NCI-H345 treated with DMSO at 0.1 percent for 48 hours (cell line): ENCODE data around the gene ANKLE1.
A peak's percentile ranks its signal among the peaks of the same experiment; 100 is the strongest.

Experiments used
- DNase-seq: peaks from one replicate; lab custom pipeline; 2025; ENCODE audit not compliant: unreplicated experiment; lab: John Stamatoyannopoulos, UW

Gene ANKLE1

GRCh38 chr19:17305216-17305516 is 23.5 kb downstream of the ANKLE1 start:
- no peak for DNase-seq

- DNase-seq = peak; percentile 96
These were observed 24.0 kb downstream of the ANKLE1 start, which contains the start of gene MRPL34 for GRCh38 chr19:17305517-17306284. Gene MRPL34, plus strand, starts transcription at chr19:17305872. Its CDS starts 21 bp downstream, at chr19:17305893.

GRCh38 chr19:17306285-17306714 is 24.6 kb downstream of the ANKLE1 start:
- DNase-seq = no peak

- no peak for DNase-seq
These were observed 26.2 kb downstream of the ANKLE1 start for GRCh38 chr19:17307876-17308377.

GRCh38 chr19:17309198-17309964 is 27.7 kb downstream of the ANKLE1 start, which contains the start of gene DDA1:
Gene DDA1, plus strand, starts transcription at chr19:17309563. Its CDS starts 92 bp downstream, at chr19:17309655.
- peak; percentile 93 for DNase-seq

DNA sequence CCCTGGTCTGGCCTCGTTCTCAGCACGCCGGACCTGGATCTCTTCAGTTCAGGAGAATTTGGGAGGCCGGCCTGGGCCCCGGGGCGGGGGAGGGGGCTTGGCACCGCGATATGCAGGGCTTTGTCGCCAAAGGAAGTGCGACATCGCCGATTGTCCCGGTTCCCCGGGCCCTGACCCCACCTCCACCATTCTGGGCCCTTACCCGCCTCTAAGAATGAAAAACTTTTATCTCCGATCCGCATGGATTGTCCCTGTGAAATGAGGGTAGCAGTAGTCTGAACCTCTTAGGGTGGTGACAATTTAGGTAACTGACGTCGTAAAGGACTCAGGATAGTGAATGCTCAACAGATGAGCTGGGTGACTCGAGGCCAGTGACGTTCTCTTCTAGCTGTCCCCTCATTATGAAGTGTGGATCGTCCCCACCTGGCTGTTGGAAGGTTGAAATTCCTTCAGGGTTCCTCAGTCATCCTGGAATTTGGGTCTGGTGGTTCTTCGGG is 28.3 kb downstream of the ANKLE1 start:
- DNase-seq = no peak

- DNase-seq = no peak
These were observed 29.9 kb downstream of the ANKLE1 start for GRCh38 chr19:17311455-17312188.

- no peak for DNase-seq
These were observed 30.8 kb downstream of the ANKLE1 start for GRCh38 chr19:17312189-17313113.

- DNase-seq = no peak
These were observed 32.4 kb downstream of the ANKLE1 start for GRCh38 chr19:17314007-17314593.

DNA sequence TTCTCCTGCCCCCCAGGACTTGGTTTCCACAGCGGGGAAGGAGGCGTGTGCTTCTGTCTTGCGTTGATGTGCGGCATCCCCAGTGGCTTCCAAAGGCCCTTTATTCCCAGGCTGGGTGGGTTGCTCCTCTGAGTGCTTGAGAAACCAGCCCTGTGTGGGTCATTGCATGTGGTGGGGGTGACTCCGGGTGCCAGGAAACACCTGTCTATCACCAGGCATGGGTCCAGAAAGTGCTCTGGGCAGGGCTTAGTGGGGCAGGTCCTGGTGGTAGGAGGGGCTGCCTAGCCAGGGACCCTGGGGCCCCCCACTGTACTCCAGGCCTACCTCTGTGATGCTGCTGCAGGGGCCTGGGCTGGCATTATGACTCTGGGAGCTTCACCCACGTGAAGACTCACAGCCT is 37.3 kb downstream of the ANKLE1 start:
- no peak for DNase-seq

DNA sequence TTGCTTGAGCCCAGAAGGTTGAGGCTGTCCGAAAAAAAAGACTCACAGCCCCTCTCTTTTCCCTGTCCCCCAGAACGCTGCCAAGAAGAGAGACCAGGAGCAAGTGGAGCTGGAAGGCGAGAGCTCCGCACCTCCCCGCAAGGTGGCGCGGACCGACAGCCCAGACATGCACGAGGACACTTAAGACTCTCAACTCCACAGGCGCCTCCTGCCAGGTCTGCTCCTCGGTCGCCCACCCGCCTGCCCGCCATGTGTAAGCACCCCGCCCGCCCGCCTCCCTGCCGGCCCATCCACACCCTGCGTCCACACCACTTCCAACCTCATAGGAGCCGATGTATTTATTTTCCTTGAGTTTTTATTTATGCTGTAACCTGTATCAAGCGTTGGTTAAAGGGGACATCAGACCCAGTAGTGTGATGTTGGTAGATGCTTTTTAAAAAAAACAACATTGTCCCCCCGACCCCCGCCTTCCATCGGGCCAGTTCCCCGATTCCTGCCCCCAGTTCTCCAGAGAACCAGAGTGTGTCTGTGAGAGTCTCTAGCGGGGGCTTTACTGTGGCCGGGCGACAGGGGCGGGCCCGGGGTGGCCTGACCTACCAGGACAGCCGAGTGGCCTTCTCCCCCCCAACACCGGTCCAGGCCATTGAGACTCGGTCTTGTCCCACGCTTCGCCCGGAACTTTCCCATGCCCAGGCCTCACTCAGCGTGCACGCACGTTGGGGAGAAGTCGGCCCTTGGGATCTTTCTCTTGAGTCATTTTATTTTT is 38.0 kb downstream of the ANKLE1 start:
- no peak for DNase-seq

- no peak for DNase-seq
These were observed 38.7 kb downstream of the ANKLE1 start for GRCh38 chr19:17320435-17320834.

- DNase-seq = no peak
These were observed 40.2 kb downstream of the ANKLE1 start for GRCh38 chr19:17321655-17322489.

GRCh38 chr19:17322854-17323253 is 41.2 kb downstream of the ANKLE1 start:
- DNase-seq = no peak

DNA sequence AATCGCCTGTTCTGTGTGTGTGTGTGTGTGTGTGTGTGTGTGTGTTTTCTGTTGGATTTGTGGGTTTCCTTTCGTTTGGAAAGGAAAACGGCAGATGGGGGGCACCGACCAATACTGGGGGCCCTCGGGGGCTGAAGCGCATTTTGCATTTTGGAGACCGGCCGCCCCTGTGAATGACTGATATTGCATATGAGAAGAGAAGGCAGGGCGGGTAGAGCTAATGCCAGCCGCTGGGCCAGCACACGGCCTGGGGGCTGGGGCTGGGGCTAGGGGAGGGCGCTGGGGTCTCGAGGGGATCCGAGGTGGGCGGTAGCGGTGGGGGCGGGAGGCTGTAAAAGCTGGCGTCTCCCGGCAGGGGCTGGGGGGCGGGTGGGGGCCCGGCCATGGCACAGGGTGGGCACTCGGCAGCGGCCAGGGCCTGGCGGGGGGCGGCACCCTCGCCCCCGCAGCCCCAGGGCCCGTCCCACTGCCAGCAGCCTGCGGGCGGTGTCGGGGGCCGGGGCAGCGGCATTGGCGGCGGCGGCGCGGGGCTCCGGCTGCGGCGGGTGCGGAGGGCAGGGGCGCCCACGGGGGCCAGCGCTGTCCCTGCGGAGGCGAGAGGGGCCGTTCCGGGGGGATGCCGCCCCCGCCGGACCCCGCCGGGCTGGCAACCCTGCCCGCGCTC is 41.7 kb downstream of the ANKLE1 start:
- DNase-seq = no peak

DNA sequence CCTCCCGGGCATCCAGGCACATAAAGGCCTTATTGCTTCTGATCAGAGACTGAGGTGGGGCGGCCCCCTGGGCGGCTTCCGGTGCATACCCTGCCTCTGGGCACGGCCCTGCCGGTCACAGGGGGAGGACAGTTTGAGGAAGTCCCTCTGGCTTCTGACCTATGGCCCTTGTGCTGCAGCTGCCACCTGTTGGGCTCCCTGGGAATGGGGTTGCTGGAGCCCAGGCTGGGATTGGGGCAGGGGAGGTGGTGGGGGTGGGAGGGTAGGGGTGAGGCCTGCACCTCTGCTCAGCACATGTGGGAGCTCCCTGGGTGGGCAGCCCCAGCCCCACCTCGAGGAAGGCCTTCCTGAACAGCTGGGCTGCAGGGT is 42.2 kb downstream of the ANKLE1 start:
- DNase-seq = no peak

DNA sequence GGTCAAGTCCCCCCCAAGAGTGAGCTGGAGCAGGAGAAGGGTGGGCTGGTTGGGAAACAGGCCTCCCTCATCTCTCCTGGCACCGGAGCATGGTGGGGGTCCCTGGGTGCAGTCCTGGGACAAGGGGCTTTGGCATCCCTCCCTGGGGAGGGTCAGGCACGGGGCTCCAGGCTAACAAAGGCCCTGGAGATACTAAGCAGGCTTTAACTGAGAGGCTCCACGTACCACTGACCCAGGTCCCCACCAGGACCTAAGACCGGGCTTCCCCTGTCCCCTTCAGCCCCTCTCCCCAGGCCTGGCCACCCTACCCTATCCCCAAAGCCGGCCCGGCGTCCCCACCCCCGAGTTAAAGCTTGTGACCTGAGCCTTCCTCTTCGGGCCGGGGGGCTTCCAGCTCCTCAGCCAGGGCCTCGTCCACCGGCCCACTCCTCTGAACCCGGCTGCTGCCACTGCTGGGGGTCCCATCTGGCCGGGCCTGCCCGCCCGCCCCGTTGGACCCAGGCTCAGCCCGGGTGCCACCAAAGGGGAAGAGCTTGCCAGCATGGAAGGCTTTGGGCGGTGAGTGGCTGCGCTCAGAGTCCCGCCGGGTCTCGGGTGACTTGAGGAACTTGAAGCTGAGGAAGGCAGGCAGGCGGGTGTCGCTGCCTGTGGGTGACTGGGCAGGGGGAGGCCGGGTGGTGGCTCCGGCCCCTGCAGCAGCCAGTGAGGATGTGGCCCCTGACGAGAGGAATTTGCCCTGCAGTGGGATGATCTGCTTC is 42.8 kb downstream of the ANKLE1 start:
- no peak for DNase-seq
